Heart right ventricle (tissue), 16 donors: ENCODE results near the gene HYI. TPM values are rescaled to one million over a fixed set of nuclear protein-coding genes. Genes with fewer than 3 reads are reported as not detected.
A peak's percentile ranks its signal among the peaks of the same experiment; 100 is the strongest.

Source experiments
- ATAC-seq, 8 donors: fragments of 200-7000 bp; cut with Tn5 transposase; one replicate each; pipeline ENCODE4 v1.9.1; 2020; ENCODE audit warnings: mild to moderate bottlenecking in 8 of 8, moderate library complexity in 8 of 8, moderate number of reproducible peaks in 1 of 8
- DNase-seq, 2 donors: peaks; one replicate each; pipeline ENCODE4 v3.0.0-alpha.2; 2020
- H3K27ac ChIP-seq, 10 donors: fragments of 200-600 bp; sonication (generic) in 2 of 10; one replicate each; pipeline versions ENCODE4 v1.5.0 to v1.8.0; 2020 to 2022; ENCODE audit warnings: mild to moderate bottlenecking in 3 of 10
- H3K27me3 ChIP-seq, 7 donors: fragments of 200-600 bp; one replicate each; pipeline ENCODE4 v1.8.0; 2021 to 2022; ENCODE audit warnings: mild to moderate bottlenecking in 2 of 7
- H3K36me3 ChIP-seq, 9 donors: fragments of 200-600 bp; sonication (generic) in 1 of 9; one replicate each; pipeline versions ENCODE4 v1.5.0 to v1.8.0; 2020 to 2022; ENCODE audit warnings: mild to moderate bottlenecking in 2 of 9
- H3K4me1 ChIP-seq, 9 donors: fragments of 200-600 bp; sonication (generic) in 1 of 9; one replicate each; pipeline versions ENCODE4 v1.5.0 to v1.8.0; 2020 to 2022; ENCODE audit warnings: mild to moderate bottlenecking in 4 of 9
- H3K4me3 ChIP-seq, 10 donors: fragments of 200-600 bp; sonication (generic) in 2 of 10; one replicate each; pipeline versions ENCODE4 v1.5.0 to v1.8.0; 2020 to 2022; ENCODE audit warnings: mild to moderate bottlenecking in 7 of 10, moderate library complexity in 2 of 10
- H3K9me3 ChIP-seq, 11 donors: fragments of 200-600 bp in 10 of 11; sonication (generic) in 2 of 11; one replicate each; pipeline versions ENCODE4 v1.5.0 to v1.8.0; 2013 to 2022; ENCODE audit warnings: mild to moderate bottlenecking in 2 of 11, control low read depth in 1 of 11, moderate library complexity in 1 of 11
- WGBS, 2 donors: extraction: QIAGEN DNeasy Blood & Tissue Kit; methylation state at CpG; one replicate each; pipeline ENCODE4 v1.1.7; 2013; ENCODE audit warnings: inconsistent platforms in 1 of 2; 5-methylcytosine and 5-hydroxymethylcytosine counted together
- intact Hi-C, 10 donors: fragments of 100-400 bp; cut with DNase I; formaldehyde crosslinking; loops; one replicate each; pipeline versions ENCODE4 v1.11.1 to v1.14.2; 2022
- polyA plus RNA-seq, 2 donors: library from polyadenylated mRNA; stranded (reverse); fragments of 200-250 nt; gene quantifications; one replicate each; pipeline ENCODE4 v1.2.3, GENCODE V29; 2013
- total RNA-seq, 10 donors: library from RNA; stranded (reverse); fragmentation: NEBNext Ultra II Directional in 3 of 10; extraction: Animal tissue kit (Norgen Biotek cat#: 25700) in 3 of 10; gene quantifications; one replicate each; pipeline versions ENCODE4 v1.2.1 to v1.2.4, GENCODE V29; 2021 to 2023
- TF ChIP-seq, protein P1 (sequence below), 9 donors: fragments of 200-600 bp; sonication (generic) in 2 of 9; IDR thresholded peaks; one replicate each; pipeline versions ENCODE4 v1.5.0 to v1.8.0; 2021 to 2022; ENCODE audit warnings: antibody characterized with exemption in 9 of 9, mild to moderate bottlenecking in 5 of 9, moderate library complexity in 1 of 9
- donor health status: Arrhythmogenic right ventricular cardiomyopathy.
- donor health status: ischemic (EF 13 %, LVEDD 7.1; RV severe dilation, severe dysfunction).
- donor health status: healthy with polysubstance abuse.
- donor health status: DM: no; HTN: yes; CAD: no.
- donor health status: DM: no; HTN: no; CAD: no.
- donor health status: ischemic (EF 25% LVEDD 6.9; RV normal size, moderate dysfunction).
- donor health status: ischemic (EF 25% LVEDD 5.7; RV mildly dilated, moderate dysfunction).
- donor health status: healthy.
- donor health status: DM: yes; HTN: yes; CAD: no.
- donor health status: Ischemic cardiomyopathy.
- donor health status: ischemic (EF 35%, LVEDD 5.7; RV mildly dilated, moderate dysfunction).
- donor health status: nonischemic (EF 11% LVEDD 7.7; RV severe dilation, severe dysfunction).
- donor health status: DM: yes; HTN: yes; CAD: no.
- donor health status: PGD.
- donor health status: ischemic (EF 29% LVEDD 5.4; RV normal size, mild dysfunction).
- donor health status: nonischemic (EF 23%, LVEDD 6.1; RV moderate dilation, normal function).

Gene HYI
- total and polyA plus RNA-seq, 12 donors: 13.1 to 67.4 (median 19.9) TPM

DNA sequence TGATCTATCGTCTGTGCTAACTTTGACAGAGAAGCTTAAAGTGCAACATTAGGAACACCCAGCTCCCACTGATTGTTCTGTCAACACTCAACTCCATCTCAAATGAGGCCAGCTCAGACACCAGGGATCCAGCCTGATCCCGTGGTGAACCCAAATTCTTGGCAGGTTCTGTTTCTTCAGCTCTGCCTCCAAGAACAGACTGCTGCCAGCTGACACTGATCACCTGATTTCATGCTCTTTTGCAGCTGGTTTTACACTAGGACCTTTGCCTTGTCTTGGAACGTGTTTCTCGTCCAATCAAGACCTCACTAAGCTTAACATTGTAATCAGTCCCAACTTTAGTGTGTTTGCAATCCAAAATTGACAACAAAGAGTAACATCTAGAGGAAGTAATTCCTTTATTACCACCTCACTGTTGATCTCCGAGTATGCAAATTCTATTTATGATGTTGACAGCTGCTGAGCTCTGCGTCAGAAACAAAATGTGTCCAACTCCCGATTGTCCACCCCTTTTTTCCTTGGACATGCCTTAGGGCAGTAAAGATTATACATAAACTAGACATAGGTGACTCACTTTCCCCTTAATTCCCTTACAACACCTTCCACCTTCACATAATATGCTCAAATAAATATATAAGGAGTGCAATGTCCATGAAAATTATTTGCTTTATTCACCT is 1.6 kb upstream of the HYI start:
- 69 to 71% methylated on average over 7 of the region's 7 CpGs for WGBS, 2 donors
- H3K27ac ChIP-seq: no peak overlapping the region
- H3K4me1 ChIP-seq: peaks cover 0 to 26% (median 16%) of the 10 kb centered on the region in 9 donors
- H3K9me3 ChIP-seq: no peaks in the 10 kb centered on the region
- TF ChIP-seq, protein P1, sequence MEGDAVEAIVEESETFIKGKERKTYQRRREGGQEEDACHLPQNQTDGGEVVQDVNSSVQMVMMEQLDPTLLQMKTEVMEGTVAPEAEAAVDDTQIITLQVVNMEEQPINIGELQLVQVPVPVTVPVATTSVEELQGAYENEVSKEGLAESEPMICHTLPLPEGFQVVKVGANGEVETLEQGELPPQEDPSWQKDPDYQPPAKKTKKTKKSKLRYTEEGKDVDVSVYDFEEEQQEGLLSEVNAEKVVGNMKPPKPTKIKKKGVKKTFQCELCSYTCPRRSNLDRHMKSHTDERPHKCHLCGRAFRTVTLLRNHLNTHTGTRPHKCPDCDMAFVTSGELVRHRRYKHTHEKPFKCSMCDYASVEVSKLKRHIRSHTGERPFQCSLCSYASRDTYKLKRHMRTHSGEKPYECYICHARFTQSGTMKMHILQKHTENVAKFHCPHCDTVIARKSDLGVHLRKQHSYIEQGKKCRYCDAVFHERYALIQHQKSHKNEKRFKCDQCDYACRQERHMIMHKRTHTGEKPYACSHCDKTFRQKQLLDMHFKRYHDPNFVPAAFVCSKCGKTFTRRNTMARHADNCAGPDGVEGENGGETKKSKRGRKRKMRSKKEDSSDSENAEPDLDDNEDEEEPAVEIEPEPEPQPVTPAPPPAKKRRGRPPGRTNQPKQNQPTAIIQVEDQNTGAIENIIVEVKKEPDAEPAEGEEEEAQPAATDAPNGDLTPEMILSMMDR (IDR thresholded peaks at IDR 0.05): no peak
- no peaks in the 10 kb centered on the region for H3K27me3 ChIP-seq
- DNase-seq: no peak
- no peak overlapping the region for H3K4me3 ChIP-seq
- peaks cover 0 to 22% (median 13%) of the 10 kb centered on the region in 9 donors for H3K36me3 ChIP-seq
- no peak for ATAC-seq
- intact Hi-C loops: no loop called here

DNA sequence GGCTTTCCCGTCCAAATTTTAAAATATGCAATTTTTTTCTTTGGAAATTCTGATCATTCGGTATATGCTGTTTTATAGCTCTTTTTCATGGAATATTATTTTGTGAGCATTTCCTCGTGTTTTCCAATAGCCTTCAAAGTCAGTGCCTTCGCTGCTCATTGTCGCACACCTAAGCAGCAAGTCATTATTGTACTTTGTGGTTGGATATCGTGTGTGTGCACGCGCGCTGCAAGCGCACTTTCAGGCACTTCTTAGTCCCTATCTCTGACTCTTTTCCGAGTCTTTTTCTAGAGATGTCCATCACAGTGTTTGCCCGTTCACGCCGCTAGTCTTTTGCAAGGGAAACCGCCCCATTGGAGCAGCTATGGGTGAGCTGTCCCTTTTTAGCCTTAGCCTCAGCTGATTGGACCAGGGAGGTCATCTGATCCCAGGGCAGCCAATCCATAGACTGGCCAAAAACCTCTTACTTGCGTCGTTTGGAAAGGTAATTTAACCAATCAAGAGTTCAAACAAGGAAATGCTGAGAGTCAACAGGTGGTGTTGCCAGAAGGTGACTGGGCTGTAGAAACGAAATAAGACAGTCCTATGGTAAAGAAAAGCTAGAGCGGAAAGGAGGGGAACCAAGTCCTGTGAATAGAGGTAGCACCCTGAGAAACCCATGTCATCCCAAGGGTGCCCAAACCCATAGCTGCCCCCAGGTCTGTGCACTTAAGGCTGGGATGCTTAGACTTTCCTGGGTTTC is 710 bp upstream of the HYI start:
- 9 to 10% methylated on average over 19 of the region's 19 CpGs for WGBS, 2 donors
- peaks cover 0 to 31% (median 21%) of the 10 kb centered on the region in 9 donors for H3K36me3 ChIP-seq
- peak; percentile 56 to 80 for DNase-seq
- peak; percentile 79 to 92 (median 88) for ATAC-seq
- intact Hi-C loops: no loop called here
- H3K27me3 ChIP-seq: no peaks in the 10 kb centered on the region
- peaks cover 0 to 26% (median 16%) of the 10 kb centered on the region in 9 donors for H3K4me1 ChIP-seq
- TF ChIP-seq, protein P1 (IDR thresholded peaks at IDR 0.05): peak in 2 of 9 donors; percentile 7 to 10
- peak overlapping the region; percentile 42 to 67 (median 58) for H3K4me3 ChIP-seq
- H3K9me3 ChIP-seq: no peaks in the 10 kb centered on the region
- H3K27ac ChIP-seq: peak overlapping the region; percentile 86 to 94 (median 90)

DNA sequence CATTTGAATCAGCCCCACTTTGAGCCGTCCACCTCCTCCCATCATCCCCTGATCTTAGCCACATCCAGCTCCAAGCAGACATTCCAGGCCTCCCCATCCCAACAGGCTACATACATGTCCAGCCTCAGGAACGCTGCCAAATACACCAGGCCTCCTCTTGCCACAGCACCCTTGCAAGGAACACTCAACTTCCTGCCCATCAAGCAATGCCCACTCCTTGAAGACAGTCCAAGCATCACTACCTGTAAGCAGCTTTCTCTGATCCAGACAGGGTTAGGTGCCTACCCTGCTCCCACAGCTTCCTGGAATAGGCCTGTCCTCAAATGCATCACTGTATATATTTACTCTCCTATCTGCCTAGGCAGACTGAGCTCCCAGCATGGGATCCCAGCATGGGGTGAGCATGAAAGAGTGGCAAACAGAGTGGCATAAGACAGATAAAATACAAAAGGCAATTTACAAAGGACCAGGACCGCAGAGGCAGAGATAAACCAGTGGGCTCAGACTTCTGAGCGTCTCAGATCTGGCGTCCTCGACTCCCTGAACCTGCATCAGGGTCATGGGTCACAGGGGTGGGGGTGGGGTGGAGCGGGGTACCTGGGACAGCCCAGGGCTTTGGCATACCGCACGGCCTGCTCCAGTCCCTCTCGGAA is 816 bp downstream of the HYI start:
- TF ChIP-seq, protein P1 (IDR thresholded peaks at IDR 0.05): no peak
- H3K4me1 ChIP-seq: peaks cover 0 to 34% (median 19%) of the 10 kb centered on the region in 9 donors
- H3K27me3 ChIP-seq: no peaks in the 10 kb centered on the region
- no peaks in the 10 kb centered on the region for H3K9me3 ChIP-seq
- H3K4me3 ChIP-seq: peak overlapping the region; percentile 42 to 67 (median 58)
- intact Hi-C loops: no loop called here
- ATAC-seq (peak; percentile 0 to 24 (median 5)), DNase-seq (no peak)
- peaks cover 0 to 47% (median 34%) of the 10 kb centered on the region in 9 donors for H3K36me3 ChIP-seq
- WGBS, 2 donors: 10 to 14% methylated on average over 10 of the region's 10 CpGs
- peak overlapping the region; percentile 86 to 94 (median 90) for H3K27ac ChIP-seq
